AG09309 (cell line): ENCODE data around the gene RGS12.

Experiments
- DNase-seq: peaks from one replicate; pipeline ENCODE4 v3.0.0-alpha.2; 2010; ENCODE audit warnings: low read depth
- H3K4me3 ChIP-seq: 2 replicates; pipeline ENCODE4 v1.5.1; 2011; ENCODE audit warnings: mild to moderate bottlenecking, low read depth, low read length, moderate library complexity; ENCODE audit not compliant: control insufficient read depth
- CTCF ChIP-seq: IDR thresholded peaks from 2 replicates; pipeline ENCODE4 v1.5.1; 2011; ENCODE audit warnings: mild to moderate bottlenecking, low read depth, low read length, inconsistent platforms; ENCODE audit not compliant: insufficient read depth, control insufficient read depth; ENCODE audit errors: missing control alignments

Gene RGS12

DNA sequence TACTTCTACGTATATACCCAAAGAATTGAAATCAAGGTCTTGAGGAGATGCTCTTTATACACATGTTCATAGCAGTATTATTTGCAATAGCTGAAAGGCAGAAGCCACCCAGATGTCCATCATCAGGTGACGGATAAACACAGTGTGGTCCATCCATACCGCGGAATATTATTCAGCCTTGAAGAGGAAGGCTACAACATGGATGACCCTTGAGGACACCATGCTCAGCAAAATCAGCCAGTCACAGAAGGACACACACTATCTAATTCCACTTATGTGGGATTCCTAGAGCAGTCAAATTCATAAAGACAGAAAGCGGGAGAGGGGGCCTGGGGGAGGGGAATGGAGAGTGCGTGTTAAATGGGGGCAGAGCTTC is 44.5 kb downstream of the RGS12 start:
- no peak overlapping the region for H3K4me3 ChIP-seq
- TF ChIP-seq CTCF, result no peak
- DNase-seq, result no peak

DNA sequence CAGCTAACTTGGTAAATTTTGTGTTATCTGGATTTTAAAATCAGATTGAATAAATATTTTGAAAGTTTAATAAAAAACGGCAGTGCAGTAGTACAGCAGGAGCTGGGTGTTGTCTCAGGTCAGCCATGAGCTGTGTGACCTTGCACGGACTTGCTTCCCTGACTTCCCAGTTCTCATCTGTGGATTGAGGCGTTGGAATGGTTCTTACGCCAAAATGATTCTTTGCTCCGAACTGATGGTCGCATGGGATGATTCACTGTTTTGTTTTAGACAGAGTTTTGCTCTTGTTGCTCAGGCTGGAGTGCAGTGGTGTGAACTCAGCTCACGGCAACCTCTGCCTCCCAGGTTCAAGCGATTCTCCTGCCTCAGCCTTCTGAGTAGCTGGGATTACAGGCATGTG is 45.0 kb downstream of the RGS12 start:
- H3K4me3 ChIP-seq, result no peak overlapping the region
- DNase-seq, result no peak
- no peak for TF ChIP-seq CTCF

DNA sequence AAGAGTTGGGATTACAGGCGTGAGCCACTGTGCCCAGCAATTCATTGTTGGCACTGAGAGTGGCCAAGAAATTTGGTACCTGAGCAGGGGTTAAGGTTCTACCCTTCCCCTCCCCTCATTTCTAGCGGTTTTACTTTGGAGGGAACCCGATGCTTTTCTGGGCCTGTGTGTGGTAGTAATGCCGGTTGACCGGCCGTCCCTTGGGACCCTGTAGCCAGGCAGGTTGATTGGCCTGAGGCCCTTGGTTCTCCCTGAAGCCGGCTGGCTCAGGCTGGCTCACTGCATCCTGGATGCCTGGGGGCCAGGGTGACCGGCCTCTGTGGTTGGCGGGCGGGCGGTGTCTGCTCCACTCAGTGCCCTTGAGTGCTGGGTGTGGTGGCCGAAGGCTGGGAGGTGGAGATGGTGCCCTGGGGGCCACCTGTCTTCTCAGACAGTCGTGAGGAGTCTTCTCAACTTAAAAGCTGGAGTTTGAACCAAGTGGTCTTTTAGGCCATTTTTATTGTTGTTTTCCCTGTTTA is 45.6 kb downstream of the RGS12 start:
- TF ChIP-seq CTCF, result no peak
- H3K4me3 ChIP-seq, result no peak overlapping the region
- DNase-seq, result no peak

DNA sequence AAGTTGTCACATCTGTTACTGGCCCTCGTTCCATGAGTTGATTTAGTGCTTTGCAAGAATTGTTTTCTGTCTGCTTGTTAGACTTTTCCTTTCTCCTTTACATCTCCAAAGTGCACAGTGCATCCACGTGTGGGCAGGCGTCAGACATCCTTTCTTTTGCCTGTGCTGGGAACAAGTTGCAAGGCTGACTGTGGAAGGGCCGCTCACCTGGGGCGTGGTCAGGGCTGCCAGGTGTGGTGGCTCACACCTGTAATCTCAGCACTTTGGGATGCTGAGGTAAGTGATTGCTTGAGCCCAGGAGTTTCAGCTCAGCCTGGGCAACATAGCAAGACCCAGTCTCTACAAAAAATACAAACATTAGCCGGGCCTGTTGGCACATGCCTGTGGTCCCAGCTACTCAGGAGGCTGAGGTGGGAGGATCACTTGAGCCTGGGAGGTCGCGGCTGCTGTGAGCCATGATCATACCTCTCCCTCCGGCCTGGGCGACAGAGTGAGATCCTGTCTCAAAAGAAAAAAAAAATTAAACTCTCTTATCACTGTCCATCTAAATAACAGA is 46.2 kb downstream of the RGS12 start:
- no peak for DNase-seq
- no peak overlapping the region for H3K4me3 ChIP-seq
- TF ChIP-seq CTCF, result no peak

GRCh38 chr4:3339577-3339976 is 46.8 kb downstream of the RGS12 start:
- DNase-seq, result no peak
- no peak overlapping the region for H3K4me3 ChIP-seq
- no peak for TF ChIP-seq CTCF

- no peak overlapping the region for H3K4me3 ChIP-seq
- DNase-seq, result no peak
- TF ChIP-seq CTCF, result no peak
Measured at GRCh38 chr4:3340038-3340699, 47.3 kb downstream of the RGS12 start.
